Mesendoderm (in vitro differentiated cells): Measurements from ENCODE around the gene MYO9B.

ENCODE experiments used
- DNase-seq: peaks from one replicate; pipeline ENCODE4 v3.0.0; 2013
- H2AK5ac ChIP-seq: 2 replicates; pipeline ENCODE4 v1.6.1; 2013; ENCODE audit warnings: low read length, inconsistent platforms
- H2BK120ac ChIP-seq: 2 replicates; pipeline ENCODE4 v1.6.1; 2013; ENCODE audit warnings: low read depth, mild to moderate bottlenecking, low read length, moderate library complexity, mixed read lengths
- H2BK15ac ChIP-seq: replicated peaks from 2 replicates; pipeline ENCODE4 v1.6.1; 2013; ENCODE audit warnings: low read depth, mild to moderate bottlenecking, moderate library complexity
- H2BK5ac ChIP-seq: 2 replicates; pipeline ENCODE4 v1.6.1; 2013; ENCODE audit warnings: low read length, inconsistent platforms
- H3K18ac ChIP-seq: 2 replicates; pipeline ENCODE4 v1.6.1; 2013; ENCODE audit warnings: mild to moderate bottlenecking, low read length, mixed read lengths
- H3K23ac ChIP-seq: one replicate; pipeline ENCODE4 v1.6.1; 2013; ENCODE audit warnings: low read length
- H3K27ac ChIP-seq: 2 replicates; pipeline ENCODE4 v1.5.1; 2013; ENCODE audit warnings: low read depth, mild to moderate bottlenecking, inconsistent platforms, low read length, moderate library complexity
- H3K27me3 ChIP-seq: 2 replicates; pipeline ENCODE4 v1.6.1; 2013; ENCODE audit warnings: low read length, control low read depth, mild to moderate bottlenecking, inconsistent platforms; ENCODE audit not compliant: insufficient read depth, poor library complexity
- H3K36me3 ChIP-seq: 2 replicates; pipeline ENCODE4 v1.6.1; 2013; ENCODE audit warnings: low read length, inconsistent platforms; ENCODE audit not compliant: control insufficient read depth, insufficient read depth
- H3K4ac ChIP-seq: one replicate; pipeline ENCODE4 v1.6.1; 2013; ENCODE audit warnings: low read depth, mild to moderate bottlenecking, low read length, moderate library complexity
- H3K4me1 ChIP-seq: 2 replicates; pipeline ENCODE4 v1.6.1; 2013; ENCODE audit warnings: low read depth, low read length, inconsistent platforms; ENCODE audit not compliant: control insufficient read depth
- H3K4me2 ChIP-seq: 2 replicates; pipeline ENCODE4 v1.6.1; 2013; ENCODE audit warnings: low read length
- H3K4me3 ChIP-seq: 2 replicates; pipeline ENCODE4 v1.5.1; 2013; ENCODE audit warnings: mild to moderate bottlenecking, low read length
- H3K56ac ChIP-seq: one replicate; pipeline ENCODE4 v1.6.1; 2013; ENCODE audit warnings: low read length
- H3K79me1 ChIP-seq: 2 replicates; pipeline ENCODE4 v1.6.1; 2013; ENCODE audit warnings: low read length, inconsistent platforms
- H3K79me2 ChIP-seq: 2 replicates; pipeline ENCODE4 v1.6.1; 2013; ENCODE audit warnings: mild to moderate bottlenecking, low read length; ENCODE audit not compliant: control insufficient read depth, insufficient read depth
- H3K9ac ChIP-seq: 2 replicates; pipeline ENCODE4 v1.6.1; 2013; ENCODE audit warnings: low read length, inconsistent platforms
- H4K5ac ChIP-seq: one replicate; pipeline ENCODE4 v1.6.1; 2013; ENCODE audit warnings: low read length
- H4K8ac ChIP-seq: one replicate; pipeline ENCODE4 v1.6.1; 2013; ENCODE audit warnings: low read depth, mild to moderate bottlenecking, control low read depth, low read length, moderate library complexity
- WGBS: extraction: QIAGEN DNeasy Blood & Tissue Kit; methylation state at CpG from one replicate; pipeline ENCODE4 v1.1.7; 2013; ENCODE audit warnings: low lambda C conversion rate, missing lambda C conversion rate; ENCODE audit not compliant: insufficient coverage; ENCODE audit errors: extremely low coverage; 5-methylcytosine and 5-hydroxymethylcytosine counted together

The MYO9B gene

DNA sequence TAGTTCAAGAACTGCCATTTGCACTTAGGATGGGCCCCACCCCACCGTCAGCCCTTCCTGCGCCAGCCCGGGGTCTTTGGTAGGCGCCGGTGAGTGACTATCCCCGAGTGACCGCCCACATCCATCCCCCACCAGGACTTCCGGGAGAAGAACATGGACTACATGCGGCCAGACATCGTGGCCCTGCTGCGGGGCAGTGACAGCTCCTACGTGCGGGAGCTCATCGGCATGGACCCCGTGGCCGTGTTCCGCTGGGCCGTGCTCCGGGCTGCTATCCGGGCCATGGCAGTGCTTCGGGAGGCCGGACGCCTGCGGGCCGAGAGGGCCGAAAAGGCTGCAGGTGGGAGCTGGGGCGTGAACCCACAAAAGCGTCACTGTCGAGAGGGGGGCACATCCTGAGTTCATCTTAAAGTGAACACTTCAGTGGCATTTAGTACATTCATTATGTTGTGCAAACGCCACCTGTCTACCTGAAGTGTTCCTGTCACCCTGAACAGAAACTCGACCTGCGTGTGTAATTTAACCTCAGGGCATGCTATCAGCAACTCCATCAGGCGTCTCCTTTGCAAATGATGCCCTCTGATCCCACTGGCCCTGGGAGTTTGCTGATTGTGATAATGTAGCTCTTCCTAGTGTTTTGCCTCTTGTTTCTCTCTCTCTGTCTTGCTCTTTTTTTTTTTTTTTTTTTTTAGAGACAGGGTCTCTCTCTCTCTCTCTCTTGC is 97.2 kb downstream of the MYO9B start:
- Histone ChIP-seq H4K8ac (no peak overlapping the region), H4K5ac (no peak overlapping the region), H3K56ac (no peak overlapping the region), H3K27me3 (no peaks in the 10 kb centered on the region), H3K18ac (no peak overlapping the region), H3K23ac (no peak overlapping the region), H3K27ac (no peak overlapping the region), H2BK5ac (no peak overlapping the region), H3K9ac (no peak overlapping the region), H3K36me3 (peaks cover 4% of the 10 kb centered on the region), H2BK15ac (no peak overlapping the region), H3K79me2 (no peaks in the 10 kb centered on the region), H3K4me1 (no peaks in the 10 kb centered on the region), H2AK5ac (no peak overlapping the region), H2BK120ac (no peak overlapping the region), H3K4me3 (no peak overlapping the region), H3K4ac (no peak overlapping the region), H3K79me1 (no peaks in the 10 kb centered on the region), H3K4me2 (no peak overlapping the region)
- DNase-seq: peak; percentile 42
- WGBS: no CpG with 5 or more reads among the region's 33 CpGs

DNA sequence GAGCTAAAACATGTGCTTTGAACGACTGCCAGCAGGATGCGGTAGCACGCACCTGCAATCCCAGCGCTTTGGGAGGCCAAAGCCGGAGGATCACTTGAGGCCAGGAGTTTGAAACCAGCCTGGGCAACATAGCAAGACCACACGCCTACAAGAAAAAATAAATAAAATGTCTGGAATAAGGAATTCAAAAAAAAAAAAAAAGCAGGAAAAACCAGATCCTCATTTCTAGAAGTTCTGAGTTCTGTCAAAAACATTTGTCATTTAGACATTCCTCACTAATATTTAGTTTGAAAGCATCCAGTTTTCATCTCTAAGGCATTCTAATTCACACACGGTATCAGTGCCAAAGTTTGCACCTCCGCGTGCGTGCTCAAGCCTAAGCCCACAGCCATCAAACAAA is 102.7 kb downstream of the MYO9B start:
- H3K4me2 ChIP-seq: no peak overlapping the region
- H2AK5ac ChIP-seq: no peak overlapping the region
- H3K36me3 ChIP-seq: peaks cover 5% of the 10 kb centered on the region

DNA sequence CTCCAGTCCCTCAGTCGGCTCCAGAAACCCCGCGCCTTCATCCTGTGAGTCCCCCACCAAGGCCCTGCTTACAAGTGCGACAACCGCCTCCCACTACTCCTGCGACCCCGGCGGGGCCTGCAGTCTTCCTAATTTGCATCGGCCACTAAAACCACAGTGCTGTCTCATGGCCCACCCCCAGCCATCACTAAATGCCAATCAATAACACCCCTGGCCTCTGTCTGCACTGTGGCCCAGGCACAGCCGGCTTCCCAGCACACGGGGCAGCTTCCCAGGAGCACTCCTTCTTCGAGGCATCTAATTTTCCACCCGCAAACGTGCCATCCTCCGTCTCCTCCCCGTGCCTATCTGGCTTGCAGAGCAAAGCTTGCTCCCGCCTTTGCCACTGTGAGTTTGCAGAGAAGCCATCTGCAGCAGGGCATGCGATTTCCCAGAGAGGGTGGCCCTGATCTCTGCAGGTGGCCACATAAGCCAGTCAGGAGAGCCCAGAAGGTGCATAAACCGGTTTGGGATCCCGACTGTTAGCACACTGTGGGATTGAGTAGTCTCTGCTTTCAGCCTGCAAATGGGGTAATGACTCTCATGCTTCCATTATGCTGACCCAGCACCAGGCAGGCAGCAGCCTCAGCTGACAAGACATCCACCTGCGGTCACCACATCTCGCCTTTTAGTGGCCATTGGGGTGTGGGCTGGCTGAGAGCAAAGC is 105.6 kb downstream of the MYO9B start:
- Histone ChIP-seq H3K56ac (no peak overlapping the region), H4K5ac (no peak overlapping the region), H3K4me2 (no peak overlapping the region), H3K4me3 (no peak overlapping the region), H2BK15ac (no peak overlapping the region), H3K4me1 (no peaks in the 10 kb centered on the region), H2BK5ac (no peak overlapping the region), H4K8ac (no peak overlapping the region), H3K36me3 (peaks cover 5% of the 10 kb centered on the region), H3K23ac (no peak overlapping the region), H3K79me1 (no peaks in the 10 kb centered on the region), H2BK120ac (no peak overlapping the region), H2AK5ac (no peak overlapping the region), H3K27ac (no peak overlapping the region), H3K27me3 (no peaks in the 10 kb centered on the region), H3K9ac (no peak overlapping the region), H3K18ac (no peak overlapping the region), H3K79me2 (no peaks in the 10 kb centered on the region), H3K4ac (no peak overlapping the region)
- DNase-seq: peak; percentile 5
- WGBS: no CpG with 5 or more reads among the region's 22 CpGs

More for the DNA sequence above, 102.7 kb downstream of the MYO9B start:
- no peaks in the 10 kb centered on the region for H3K27me3 ChIP-seq
- no peak overlapping the region for H2BK120ac ChIP-seq
- H4K5ac ChIP-seq: no peak overlapping the region
- no peak overlapping the region for H3K27ac ChIP-seq
- H2BK5ac ChIP-seq: no peak overlapping the region
- H3K79me2 ChIP-seq: no peaks in the 10 kb centered on the region
- H3K4me1 ChIP-seq: no peaks in the 10 kb centered on the region
- no peak overlapping the region for H3K4me3 ChIP-seq
- no peak overlapping the region for H3K9ac ChIP-seq
- H3K79me1 ChIP-seq: no peaks in the 10 kb centered on the region
- H2BK15ac ChIP-seq: no peak overlapping the region
- H3K18ac ChIP-seq: no peak overlapping the region
- no peak overlapping the region for H4K8ac ChIP-seq
- no peak overlapping the region for H3K56ac ChIP-seq
- WGBS: no CpG with 5 or more reads among the region's 10 CpGs
- no peak for DNase-seq
- H3K23ac ChIP-seq: no peak overlapping the region
- H3K4ac ChIP-seq: no peak overlapping the region

DNA sequence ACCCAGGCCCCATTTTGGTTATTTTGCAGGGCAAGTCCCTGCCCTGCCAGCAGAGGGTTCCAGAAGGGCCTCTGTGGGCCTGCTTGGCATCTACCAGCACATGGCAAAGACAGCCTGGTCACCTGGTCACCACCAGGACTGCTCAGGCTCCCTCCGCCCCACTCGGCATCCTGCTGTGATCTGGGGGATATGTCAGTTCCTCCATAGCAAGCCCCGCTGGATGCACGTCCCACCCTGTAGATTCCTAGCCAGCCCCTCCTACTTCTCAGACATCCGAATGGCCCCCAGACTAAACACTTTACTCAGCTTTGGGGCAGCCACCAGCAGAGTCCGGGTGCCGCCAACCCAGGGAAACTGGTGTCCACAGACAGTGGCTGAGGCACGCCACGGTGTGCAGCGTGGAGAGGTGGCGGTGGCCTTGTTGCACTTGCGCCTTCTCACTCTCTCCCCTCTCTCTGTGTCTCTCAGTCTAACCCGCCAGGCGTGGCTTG is 107.7 kb downstream of the MYO9B start:
- peaks cover 6% of the 10 kb centered on the region for H3K36me3 ChIP-seq
- H3K56ac ChIP-seq: no peak overlapping the region
- H3K79me1 ChIP-seq: no peaks in the 10 kb centered on the region
- H2BK15ac ChIP-seq: no peak overlapping the region
- no peak overlapping the region for H3K4ac ChIP-seq
- no peak overlapping the region for H2AK5ac ChIP-seq
- no peaks in the 10 kb centered on the region for H3K27me3 ChIP-seq
- H3K79me2 ChIP-seq: no peaks in the 10 kb centered on the region
- H3K27ac ChIP-seq: no peak overlapping the region
- no CpG with 5 or more reads among the region's 14 CpGs for WGBS
- H3K4me2 ChIP-seq: no peak overlapping the region
- no peak overlapping the region for H4K5ac ChIP-seq
- no peaks in the 10 kb centered on the region for H3K4me1 ChIP-seq
- no peak overlapping the region for H3K23ac ChIP-seq
- peak; percentile 25 for DNase-seq
- H2BK120ac ChIP-seq: no peak overlapping the region
- H3K9ac ChIP-seq: no peak overlapping the region
- H4K8ac ChIP-seq: no peak overlapping the region
- no peak overlapping the region for H3K18ac ChIP-seq
- H2BK5ac ChIP-seq: no peak overlapping the region
- no peak overlapping the region for H3K4me3 ChIP-seq

- H3K79me2 ChIP-seq: no peaks in the 10 kb centered on the region
- no peak overlapping the region for H4K8ac ChIP-seq
- no peak overlapping the region for H2BK5ac ChIP-seq
- no peak overlapping the region for H3K4me2 ChIP-seq
- H3K56ac ChIP-seq: no peak overlapping the region
- no peak overlapping the region for H2AK5ac ChIP-seq
- no peak overlapping the region for H3K27ac ChIP-seq
- H3K36me3 ChIP-seq: peaks cover 6% of the 10 kb centered on the region
- H2BK15ac ChIP-seq: no peak overlapping the region
- no peaks in the 10 kb centered on the region for H3K4me1 ChIP-seq
- no peak overlapping the region for H3K4me3 ChIP-seq
- WGBS: no CpG with 5 or more reads among the region's 11 CpGs
- no peak overlapping the region for H3K18ac ChIP-seq
- no peaks in the 10 kb centered on the region for H3K27me3 ChIP-seq
- H3K79me1 ChIP-seq: no peaks in the 10 kb centered on the region
- H3K9ac ChIP-seq: no peak overlapping the region
- no peak overlapping the region for H3K4ac ChIP-seq
- H3K23ac ChIP-seq: no peak overlapping the region
- no peak for DNase-seq
- no peak overlapping the region for H2BK120ac ChIP-seq
- no peak overlapping the region for H4K5ac ChIP-seq
Observed at GRCh38 chr19:17183858-17184321, 108.3 kb downstream of the MYO9B start.
